Measurements from ENCODE around the gene UNC13A.

DNA sequence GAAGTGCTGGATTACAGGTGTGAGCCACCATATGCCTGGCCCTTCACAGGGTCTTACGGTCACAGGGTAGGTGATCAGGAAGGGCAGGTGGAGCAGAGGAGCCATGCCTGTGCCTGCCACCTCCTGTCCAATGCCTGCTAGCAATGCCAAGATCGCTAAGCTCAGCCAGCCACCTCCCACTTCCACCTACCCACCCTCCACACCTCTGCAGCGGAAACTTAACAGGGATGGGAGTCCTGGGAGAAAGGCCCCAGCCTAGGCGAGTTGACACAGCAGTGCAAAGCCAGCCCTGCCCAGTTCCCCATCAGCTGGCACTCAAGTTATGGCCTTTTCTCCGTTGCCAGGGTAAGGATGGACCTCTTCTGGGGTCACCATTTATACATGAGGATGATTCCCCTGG lies 47.3 kb upstream of the UNC13A start:
- TF ChIP-seq, protein P1, sequence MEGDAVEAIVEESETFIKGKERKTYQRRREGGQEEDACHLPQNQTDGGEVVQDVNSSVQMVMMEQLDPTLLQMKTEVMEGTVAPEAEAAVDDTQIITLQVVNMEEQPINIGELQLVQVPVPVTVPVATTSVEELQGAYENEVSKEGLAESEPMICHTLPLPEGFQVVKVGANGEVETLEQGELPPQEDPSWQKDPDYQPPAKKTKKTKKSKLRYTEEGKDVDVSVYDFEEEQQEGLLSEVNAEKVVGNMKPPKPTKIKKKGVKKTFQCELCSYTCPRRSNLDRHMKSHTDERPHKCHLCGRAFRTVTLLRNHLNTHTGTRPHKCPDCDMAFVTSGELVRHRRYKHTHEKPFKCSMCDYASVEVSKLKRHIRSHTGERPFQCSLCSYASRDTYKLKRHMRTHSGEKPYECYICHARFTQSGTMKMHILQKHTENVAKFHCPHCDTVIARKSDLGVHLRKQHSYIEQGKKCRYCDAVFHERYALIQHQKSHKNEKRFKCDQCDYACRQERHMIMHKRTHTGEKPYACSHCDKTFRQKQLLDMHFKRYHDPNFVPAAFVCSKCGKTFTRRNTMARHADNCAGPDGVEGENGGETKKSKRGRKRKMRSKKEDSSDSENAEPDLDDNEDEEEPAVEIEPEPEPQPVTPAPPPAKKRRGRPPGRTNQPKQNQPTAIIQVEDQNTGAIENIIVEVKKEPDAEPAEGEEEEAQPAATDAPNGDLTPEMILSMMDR (IDR thresholded peaks at IDR 0.05; ENCODE audit: borderline replicate concordance, extremely low read depth, low read length, poor library complexity, severe bottlenecking) = no peak
- TF ChIP-seq EZH2 (IDR thresholded peaks at IDR 0.05; ENCODE audit: borderline replicate concordance, low read depth, low read length, severe bottlenecking) = no peak
